Lower leg skin (tissue), 3 donors: ENCODE measurements around the gene PALLD.

Experiments
- POLR2A ChIP-seq, 2 donors: fragments of 450-650 bp; IDR thresholded peaks; one replicate each; pipeline ENCODE4 v1.6.1; 2016 to 2017; ENCODE audit warnings: antibody characterized with exemption in 2 of 2, mild to moderate bottlenecking in 1 of 2, moderate library complexity in 1 of 2
- TF ChIP-seq, protein P1 (sequence below), 3 donors: fragments of 450-650 bp; IDR thresholded peaks; one replicate each; pipeline ENCODE4 v1.5.1; 2016; ENCODE audit warnings: antibody characterized with exemption in 3 of 3, mild to moderate bottlenecking in 3 of 3, moderate library complexity in 2 of 3

DNA sequence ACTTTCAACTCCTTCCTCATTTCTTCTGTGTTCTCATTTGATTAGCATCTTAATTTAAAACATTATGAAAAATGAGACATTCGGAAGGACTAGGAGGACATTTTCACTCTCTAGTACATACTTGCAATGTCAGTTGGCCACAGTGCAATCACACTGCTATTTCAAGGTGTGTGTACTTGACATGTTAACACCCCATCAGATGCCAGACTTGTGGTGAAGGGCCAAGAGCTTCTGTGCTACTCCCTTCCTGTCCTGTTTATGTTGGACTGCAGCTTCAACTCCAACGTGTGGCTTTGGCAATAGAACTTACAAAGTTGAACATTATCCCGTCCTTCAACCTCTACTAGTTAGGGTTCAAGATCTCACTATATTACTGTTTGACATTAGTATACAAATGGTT is 221.0 kb downstream of the PALLD start:
- TF ChIP-seq POLR2A (IDR thresholded peaks at IDR 0.05): no peak
- TF ChIP-seq, protein P1, sequence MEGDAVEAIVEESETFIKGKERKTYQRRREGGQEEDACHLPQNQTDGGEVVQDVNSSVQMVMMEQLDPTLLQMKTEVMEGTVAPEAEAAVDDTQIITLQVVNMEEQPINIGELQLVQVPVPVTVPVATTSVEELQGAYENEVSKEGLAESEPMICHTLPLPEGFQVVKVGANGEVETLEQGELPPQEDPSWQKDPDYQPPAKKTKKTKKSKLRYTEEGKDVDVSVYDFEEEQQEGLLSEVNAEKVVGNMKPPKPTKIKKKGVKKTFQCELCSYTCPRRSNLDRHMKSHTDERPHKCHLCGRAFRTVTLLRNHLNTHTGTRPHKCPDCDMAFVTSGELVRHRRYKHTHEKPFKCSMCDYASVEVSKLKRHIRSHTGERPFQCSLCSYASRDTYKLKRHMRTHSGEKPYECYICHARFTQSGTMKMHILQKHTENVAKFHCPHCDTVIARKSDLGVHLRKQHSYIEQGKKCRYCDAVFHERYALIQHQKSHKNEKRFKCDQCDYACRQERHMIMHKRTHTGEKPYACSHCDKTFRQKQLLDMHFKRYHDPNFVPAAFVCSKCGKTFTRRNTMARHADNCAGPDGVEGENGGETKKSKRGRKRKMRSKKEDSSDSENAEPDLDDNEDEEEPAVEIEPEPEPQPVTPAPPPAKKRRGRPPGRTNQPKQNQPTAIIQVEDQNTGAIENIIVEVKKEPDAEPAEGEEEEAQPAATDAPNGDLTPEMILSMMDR (IDR thresholded peaks at IDR 0.05): no peak
